DMS 273 (cell line): ENCODE results near the gene CALY.

ENCODE experiments used
- DNase-seq: peaks from one replicate; lab custom pipeline; 2025; ENCODE audit not compliant: unreplicated experiment; lab: John Stamatoyannopoulos, UW

Gene CALY

GRCh38 chr10:133312769-133313145, 23.9 kb downstream of the CALY start:
- DNase-seq = no peak

- no peak for DNase-seq
These were observed 24.5 kb downstream of the CALY start for GRCh38 chr10:133312016-133312768.

DNA sequence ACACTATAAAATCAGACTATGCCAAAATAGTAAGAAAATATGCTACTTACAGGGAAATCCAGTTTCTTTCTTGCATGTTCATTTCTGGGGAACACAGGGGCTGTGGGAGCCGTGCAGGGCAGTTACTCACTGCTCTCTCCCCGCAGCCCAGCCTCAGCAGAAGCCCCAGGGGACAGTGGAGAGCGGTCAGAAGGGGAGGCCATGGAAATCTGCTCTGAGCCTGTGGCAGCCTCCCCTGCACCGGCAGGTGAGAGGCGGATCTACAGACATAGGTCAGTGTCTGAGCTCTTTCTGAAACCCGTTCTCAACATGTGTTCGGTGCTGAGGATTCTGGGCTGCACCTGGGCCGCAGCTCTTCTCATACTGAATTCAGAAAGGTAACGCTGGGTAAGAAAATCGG, 25.1 kb downstream of the CALY start:
- no peak for DNase-seq

DNA sequence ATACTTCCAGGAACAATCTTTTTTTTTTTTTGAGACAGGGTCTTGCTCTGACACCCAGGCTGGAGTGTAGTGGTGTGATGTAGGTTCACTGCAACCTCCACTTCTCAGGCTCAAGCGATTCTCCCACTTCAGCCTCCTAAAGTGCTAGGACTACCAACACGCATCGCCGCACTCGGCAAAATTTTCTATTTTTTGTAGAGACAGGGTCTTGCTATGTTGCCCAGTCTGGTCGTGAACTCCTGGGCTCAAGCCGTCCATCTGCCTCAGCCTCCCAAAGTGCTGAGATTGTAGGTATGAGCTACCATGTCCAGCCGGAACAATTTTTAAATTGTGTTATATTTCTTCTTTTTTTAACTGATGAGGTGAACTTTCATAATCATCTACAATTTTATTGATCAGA, 25.9 kb downstream of the CALY start:
- no peak for DNase-seq

GRCh38 chr10:133310399-133310755, 26.3 kb downstream of the CALY start:
- no peak for DNase-seq

DNA sequence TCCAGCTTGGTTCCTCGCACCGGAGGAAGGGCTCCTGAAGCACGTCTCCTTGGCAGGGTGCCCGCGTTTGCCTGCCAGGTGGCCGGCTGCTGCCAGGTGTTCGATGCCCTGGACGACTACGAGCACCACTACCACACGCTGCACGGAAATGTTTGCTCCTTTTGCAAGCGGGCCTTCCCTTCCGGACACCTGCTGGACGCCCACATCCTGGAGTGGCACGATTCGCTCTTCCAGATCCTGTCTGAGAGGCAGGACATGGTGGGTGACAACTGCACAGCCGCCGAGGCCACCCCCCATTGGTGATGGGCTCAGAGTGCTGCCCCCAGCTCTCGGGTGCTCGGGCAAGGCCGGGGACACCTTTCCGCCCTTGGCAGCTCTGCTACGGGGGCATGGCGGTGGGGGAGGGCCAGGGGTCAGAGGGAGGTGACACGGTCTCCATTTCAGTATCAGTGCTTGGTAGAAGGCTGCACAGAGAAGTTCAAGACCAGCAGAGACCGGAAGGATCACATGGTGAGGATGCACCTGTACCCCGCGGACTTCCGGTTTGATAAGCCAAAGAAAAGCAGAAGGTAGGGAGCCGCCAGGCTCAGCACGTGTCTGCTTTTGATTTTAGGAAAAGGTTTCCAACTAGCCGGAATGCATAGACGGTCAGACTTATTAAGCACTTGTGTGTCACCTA, 26.8 kb downstream of the CALY start:
- no peak for DNase-seq

DNA sequence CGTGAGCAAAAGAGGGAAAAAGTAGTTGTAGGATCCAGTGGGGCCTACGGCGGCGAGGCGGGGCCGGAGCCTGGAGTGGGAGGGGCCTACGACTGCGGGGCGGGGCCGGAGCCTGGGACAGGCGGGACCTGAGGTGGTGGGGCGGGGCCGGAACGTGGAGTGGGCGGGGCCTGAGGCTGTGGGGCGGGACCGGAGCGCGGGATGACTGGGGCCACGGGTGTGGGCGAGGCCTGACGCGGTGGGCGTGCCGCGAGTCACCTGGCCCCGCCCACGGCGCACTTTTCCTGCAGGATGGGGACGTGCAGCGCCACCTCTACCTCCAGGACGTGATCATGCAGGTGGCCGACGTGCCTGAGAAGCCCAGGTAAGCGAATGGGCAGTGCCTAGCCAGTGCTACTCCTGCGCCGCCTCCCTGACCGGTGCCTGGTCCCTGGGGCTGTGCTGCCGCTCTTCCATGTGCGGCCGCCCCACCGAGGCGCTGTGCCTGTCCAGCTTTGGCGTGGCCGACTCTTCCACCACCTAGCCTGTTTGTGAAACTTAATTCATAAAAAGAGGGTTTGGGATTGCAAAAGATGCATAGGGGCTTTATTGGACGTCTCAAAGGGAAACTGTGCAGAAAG, 27.5 kb downstream of the CALY start:
- peak; percentile 82 for DNase-seq

DNA sequence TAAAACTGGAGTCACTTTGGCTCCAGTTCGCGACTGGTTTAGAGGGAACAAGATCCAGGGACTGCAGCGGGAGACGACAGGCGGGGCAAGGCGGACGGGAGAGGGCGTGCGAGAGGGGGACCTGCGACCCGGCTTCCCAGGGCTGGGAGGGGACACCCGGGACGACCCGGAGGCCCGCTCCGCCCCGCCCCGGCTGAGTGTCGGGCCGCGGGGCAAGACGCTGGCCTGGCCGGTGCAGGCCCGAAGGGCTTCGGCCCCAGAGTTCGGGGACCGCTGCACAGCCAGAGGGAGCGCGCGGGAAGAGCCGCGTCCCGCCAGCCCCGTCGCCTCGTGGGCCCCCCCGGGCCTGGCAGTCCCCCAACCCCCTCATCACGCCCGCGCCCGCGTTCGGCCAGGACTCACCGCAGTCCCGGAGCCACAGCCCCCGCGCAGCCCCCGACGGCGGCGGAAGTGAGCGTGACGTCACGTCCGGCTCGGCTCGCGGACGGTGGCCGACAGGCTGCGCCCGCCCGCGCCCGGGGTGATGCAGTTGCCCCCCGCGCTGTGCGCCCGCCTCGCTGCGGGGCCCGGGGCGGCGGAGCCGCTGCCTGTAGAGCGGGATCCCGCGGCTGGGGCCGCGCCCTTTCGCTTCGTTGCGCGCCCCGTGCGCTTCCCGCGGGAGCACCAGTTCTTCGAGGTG, 28.1 kb downstream of the CALY start, which contains the start of the genes TUBGCP2 and ZNF511:
TUBGCP2 (minus strand) TSS at position 452 of the 679 bp plus-strand sequence. CDS start 5,931 bp downstream, outside the sequence.
ZNF511 (plus strand) TSS at position 494 of the 679 bp plus-strand sequence; CDS start at position 524, 30 bp downstream.
- DNase-seq = peak; percentile 87

- DNase-seq = peak; percentile 81
These were observed 28.8 kb downstream of the CALY start for GRCh38 chr10:133307776-133308420.

GRCh38 chr10:133306941-133307379, 29.7 kb downstream of the CALY start:
- DNase-seq = no peak

DNA sequence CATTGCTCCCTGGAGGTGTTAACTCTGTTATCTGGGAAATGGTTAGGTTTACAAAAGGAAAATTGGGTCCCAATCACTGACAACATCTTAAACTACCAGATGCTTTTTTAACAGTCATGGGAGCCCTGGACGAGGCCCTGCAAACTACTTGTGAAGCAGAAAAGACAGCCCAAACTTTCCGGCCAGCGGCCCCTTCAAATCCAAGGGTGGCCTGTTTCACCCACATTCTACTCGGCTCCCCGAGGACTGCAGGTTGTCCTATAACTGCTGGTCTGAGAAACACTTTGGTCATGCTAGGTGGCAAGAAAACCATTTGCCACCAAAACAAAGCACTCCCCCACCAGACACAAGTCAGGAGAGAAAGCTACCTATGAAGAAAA, 30.6 kb downstream of the CALY start:
- no peak for DNase-seq

DNA sequence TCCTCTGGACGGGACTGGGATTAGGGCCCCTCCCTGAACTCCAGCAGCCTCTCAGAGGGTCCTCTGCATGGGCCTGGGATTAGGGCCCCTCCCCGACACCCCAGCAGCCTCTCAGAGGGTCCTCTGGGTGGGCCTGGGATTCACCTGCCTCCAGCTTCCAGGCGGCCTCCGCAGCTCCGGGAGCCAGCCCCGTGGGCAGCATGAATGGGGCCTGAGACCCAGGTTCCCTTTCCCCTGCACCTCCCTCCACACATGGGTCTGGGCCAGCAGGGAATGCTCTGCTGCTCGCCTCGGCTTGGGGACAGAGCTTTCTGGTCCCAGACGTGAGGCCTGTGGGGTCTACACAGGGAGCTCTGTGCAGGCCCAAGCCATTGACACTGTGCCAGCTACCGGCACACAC, 33.5 kb downstream of the CALY start:
- DNase-seq = no peak

DNA sequence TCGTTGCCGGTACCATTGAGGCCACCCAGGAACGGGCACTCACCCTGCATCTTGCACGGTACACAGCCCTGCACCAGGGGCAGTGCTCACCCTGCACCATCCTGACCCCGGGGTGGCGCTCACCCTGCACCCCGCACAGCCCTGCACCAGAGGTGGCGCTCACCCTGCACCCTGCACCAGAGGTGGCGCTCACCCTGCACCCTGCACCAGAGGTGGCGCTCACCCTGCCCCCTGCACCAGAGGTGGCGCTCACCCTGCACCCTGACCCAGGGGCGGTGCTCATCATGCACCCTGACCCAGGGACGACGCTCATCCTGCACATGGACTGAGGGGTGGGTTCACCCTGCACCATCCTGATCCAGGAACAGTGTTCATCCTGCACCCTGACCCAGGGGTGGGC, 34.5 kb downstream of the CALY start:
- no peak for DNase-seq

DNA sequence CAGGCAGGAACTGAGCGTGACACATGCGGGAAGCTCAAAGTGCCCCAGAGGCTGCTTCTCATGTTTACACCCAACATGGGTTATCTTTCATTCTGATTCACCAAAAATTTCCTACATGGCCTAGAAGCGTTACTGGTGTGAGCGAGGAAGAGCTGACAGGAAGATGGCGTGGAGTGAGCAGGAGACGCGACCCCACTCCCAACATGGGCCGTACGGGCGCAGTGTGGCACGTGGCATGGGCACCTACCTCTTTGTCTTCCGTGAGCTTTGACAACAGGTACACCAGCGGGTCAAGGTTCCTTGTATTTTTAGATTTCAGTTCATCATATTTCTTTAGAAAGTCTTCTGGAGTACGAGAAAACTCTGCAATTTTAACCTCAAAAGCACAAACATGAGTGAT, 37.0 kb downstream of the CALY start:
- no peak for DNase-seq

- DNase-seq = no peak
These were observed 37.5 kb downstream of the CALY start for GRCh38 chr10:133299224-133299623.

DNA sequence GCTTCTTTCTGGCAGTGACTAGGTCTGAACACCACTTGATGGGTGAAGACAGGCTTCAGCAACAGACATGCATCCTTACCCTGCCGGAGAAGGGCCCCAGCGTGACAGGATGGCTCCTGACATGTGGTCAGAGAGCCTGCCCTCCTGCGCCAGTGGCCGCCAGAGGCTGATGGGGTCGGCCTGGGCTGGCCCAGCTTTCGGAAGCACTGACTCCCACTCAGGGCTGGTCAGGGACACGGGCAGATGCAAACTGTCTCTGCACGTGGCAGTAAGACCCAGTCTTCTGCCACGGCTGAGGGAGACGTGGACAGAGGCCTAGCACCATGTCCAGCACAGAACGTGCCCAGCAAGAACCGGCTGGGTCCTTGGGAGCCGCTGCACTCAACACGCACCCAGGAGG, 38.2 kb downstream of the CALY start:
- no peak for DNase-seq

DNA sequence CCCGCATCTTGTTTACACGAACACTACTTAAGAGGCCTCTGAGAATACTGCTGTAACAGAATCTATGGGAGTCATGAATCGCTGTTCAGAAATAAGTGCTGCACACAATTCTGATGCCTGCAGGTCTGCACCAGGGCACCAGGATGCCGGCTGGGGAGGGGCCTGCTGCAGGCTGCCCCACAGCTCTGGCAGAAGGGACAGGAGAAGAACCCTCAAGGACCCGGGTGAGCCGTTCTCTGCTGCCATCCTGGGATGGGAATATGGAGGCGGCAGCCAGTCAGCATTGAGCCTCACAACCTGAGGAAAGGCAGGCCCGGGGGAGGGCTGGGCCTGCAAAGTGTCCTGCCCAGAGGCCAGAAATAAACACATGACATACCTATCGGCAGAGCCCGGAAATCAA, 39.2 kb downstream of the CALY start:
- DNase-seq = no peak

GRCh38 chr10:133295426-133296320, 41.0 kb downstream of the CALY start:
- no peak for DNase-seq

DNA sequence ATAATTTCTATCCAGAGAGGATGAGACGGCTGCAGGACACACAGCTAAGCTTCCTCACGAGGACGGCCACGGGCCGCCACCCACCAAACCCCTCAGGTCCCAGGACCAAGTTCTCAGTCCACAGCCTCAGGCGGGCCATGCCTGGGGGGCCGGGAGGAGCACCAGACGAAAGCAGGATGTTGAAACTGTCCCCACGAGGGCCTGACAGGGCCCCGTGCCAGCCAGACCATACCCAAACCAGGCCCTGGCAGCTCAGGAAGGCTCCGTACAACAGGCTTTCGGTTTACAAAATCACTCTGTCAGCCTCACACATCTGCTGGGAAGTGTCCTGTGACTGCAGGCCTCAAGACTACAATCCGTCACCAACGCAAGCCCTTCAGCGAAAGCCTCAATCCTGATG, 42.5 kb downstream of the CALY start:
- DNase-seq = no peak

DNA sequence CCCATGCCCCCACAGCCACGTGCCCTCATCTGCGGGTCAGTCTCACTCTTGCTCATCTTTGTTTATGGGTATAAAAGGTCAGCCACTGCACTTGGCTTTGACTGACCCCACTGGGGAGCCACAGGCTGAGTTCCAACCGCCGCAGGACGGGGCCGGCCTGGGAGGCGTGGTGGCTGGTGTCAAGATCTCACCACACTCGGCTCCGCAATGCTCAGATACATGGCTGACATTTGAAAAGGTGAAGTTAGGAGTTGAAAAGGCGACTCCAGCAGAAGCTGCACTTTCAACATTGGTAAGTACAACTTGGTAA, 42.9 kb downstream of the CALY start:
- no peak for DNase-seq
